IMR-90 (cell line): Measurements from ENCODE around the gene VPREB3. TPM values are rescaled to one million over a fixed set of nuclear protein-coding genes. Genes with fewer than 3 reads are reported as not detected.
A peak's percentile ranks its signal among the peaks of the same experiment; 100 is the strongest.

Source experiments
- ATAC-seq: fragments of 200-7000 bp; cut with Tn5 transposase; 2 replicates; pipeline ENCODE4 v1.9.1; 2020; ENCODE audit warnings: low read depth, mild to moderate bottlenecking, moderate library complexity
- BruUV-seq: library from RNA; stranded (reverse); fragments of 400-500 nt; replicated peaks from 2 replicates; lab custom pipeline; 2021; lab: Mats Ljungman, UMichigan
- CTCF ChIA-PET: fragments of 300-600 bp; formaldehyde crosslinking; extraction: SDS; loops from one replicate; lab custom pipeline; 2021; ENCODE audit warnings: antibody characterized with exemption; lab: Yijun Ruan, JAX
- POLR2A ChIA-PET: fragments of 300-600 bp; sonication (Branson Sonifier 250); formaldehyde crosslinking; loops from one replicate; lab custom pipeline; 2022; ENCODE audit warnings: antibody characterized with exemption; ENCODE audit not compliant: unreplicated experiment; lab: Charles Lee
- DNase-seq: peaks from one replicate; pipeline ENCODE4 v3.0.0; 2013
- H2AFZ ChIP-seq: replicated peaks from 2 replicates; pipeline ENCODE3; 2013; ENCODE audit warnings: low read length, mild to moderate bottlenecking; ENCODE audit not compliant: poor library complexity
- H2AK5ac ChIP-seq: 2 replicates; pipeline ENCODE4 v1.6.1; 2013; ENCODE audit warnings: low read depth, low read length, inconsistent platforms
- H2AK9ac ChIP-seq: replicated peaks from 2 replicates; pipeline ENCODE3; 2013; ENCODE audit warnings: mild to moderate bottlenecking, low read depth, low read length, moderate library complexity; ENCODE audit not compliant: poor library complexity
- H2BK120ac ChIP-seq: 2 replicates; pipeline ENCODE4 v1.6.1; 2013; ENCODE audit warnings: low read depth, low read length, inconsistent platforms
- H2BK15ac ChIP-seq: 3 replicates; pipeline ENCODE4 v1.6.1; 2013; ENCODE audit warnings: low read depth, low read length, inconsistent platforms
- H2BK20ac ChIP-seq: 2 replicates; pipeline ENCODE4 v1.6.1; 2013; ENCODE audit warnings: low read depth, mild to moderate bottlenecking, inconsistent platforms, low read length, moderate library complexity
- H2BK5ac ChIP-seq: 2 replicates; pipeline ENCODE4 v1.6.1; 2013; ENCODE audit warnings: mild to moderate bottlenecking, low read depth, low read length, inconsistent platforms; ENCODE audit not compliant: poor library complexity, severe bottlenecking
- H3K14ac ChIP-seq: replicated peaks from 2 replicates; pipeline ENCODE4 v1.6.1; 2013; ENCODE audit warnings: low read depth, low read length, inconsistent platforms
- H3K18ac ChIP-seq: 2 replicates; pipeline ENCODE4 v1.6.1; 2013; ENCODE audit warnings: low read depth, low read length, control low read depth
- H3K23ac ChIP-seq: 2 replicates; pipeline ENCODE4 v1.6.1; 2013; ENCODE audit warnings: low read depth, low read length, inconsistent platforms
- H3K27ac ChIP-seq: 2 replicates; pipeline ENCODE4 v1.5.1; 2013; ENCODE audit warnings: mild to moderate bottlenecking, control low read depth, low read length; ENCODE audit not compliant: insufficient read depth
- H3K27me3 ChIP-seq: 2 replicates; pipeline ENCODE4 v1.6.1; 2013; ENCODE audit warnings: low read length; ENCODE audit not compliant: control insufficient read depth, insufficient read depth
- H3K36me3 ChIP-seq: 2 replicates; pipeline ENCODE4 v1.6.1; 2013; ENCODE audit warnings: low read length, mixed read lengths; ENCODE audit not compliant: control insufficient read depth, insufficient read depth
- H3K4ac ChIP-seq: 2 replicates; pipeline ENCODE4 v1.6.1; 2013; ENCODE audit warnings: low read depth, low read length, inconsistent platforms
- H3K4me1 ChIP-seq: 2 replicates; pipeline ENCODE4 v1.6.1; 2013; ENCODE audit warnings: low read length, mixed read lengths; ENCODE audit not compliant: control insufficient read depth, insufficient read depth
- H3K4me2 ChIP-seq: 2 replicates; pipeline ENCODE4 v1.6.1; 2013; ENCODE audit warnings: low read depth, mild to moderate bottlenecking, control low read depth, low read length, moderate library complexity
- H3K4me3 ChIP-seq: 2 replicates; pipeline ENCODE4 v1.5.1; 2013; ENCODE audit warnings: low read depth, mild to moderate bottlenecking, control low read depth, low read length, moderate library complexity; ENCODE audit not compliant: insufficient read depth
- H3K56ac ChIP-seq: 2 replicates; pipeline ENCODE4 v1.6.1; 2013; ENCODE audit warnings: low read length, inconsistent platforms; ENCODE audit not compliant: insufficient read depth; ENCODE audit errors: extremely low read depth
- H3K79me1 ChIP-seq, 2 experiments: 2 replicates each; pipeline ENCODE4 v1.6.1; 2013; ENCODE audit warnings: low read length in 2 of 2, inconsistent platforms in 1 of 2, low read depth in 1 of 2
- H3K9ac ChIP-seq: 2 replicates; pipeline ENCODE4 v1.6.1; 2013; ENCODE audit warnings: low read depth, low read length, control low read depth
- H3K9me1 ChIP-seq: 2 replicates; pipeline ENCODE4 v1.6.1; 2013; ENCODE audit warnings: low read length, inconsistent platforms; ENCODE audit not compliant: insufficient read depth
- H3K9me3 ChIP-seq: 2 replicates; pipeline ENCODE4 v1.6.1; 2013; ENCODE audit warnings: low read length; ENCODE audit not compliant: control insufficient read depth, insufficient read depth
- H4K20me1 ChIP-seq: 2 replicates; pipeline ENCODE4 v1.6.1; 2013; ENCODE audit warnings: low read length, inconsistent platforms; ENCODE audit not compliant: insufficient read depth
- H4K5ac ChIP-seq: 2 replicates; pipeline ENCODE4 v1.6.1; 2013; ENCODE audit warnings: mild to moderate bottlenecking, low read depth, low read length, control low read depth
- H4K8ac ChIP-seq, 2 experiments: 2 replicates each; pipeline ENCODE4 v1.6.1; 2013; ENCODE audit warnings: low read depth in 2 of 2, low read length in 2 of 2, control low read depth in 1 of 2, inconsistent platforms in 1 of 2
- H4K91ac ChIP-seq: 2 replicates; pipeline ENCODE4 v1.6.1; 2013; ENCODE audit warnings: low read depth, low read length, inconsistent platforms; ENCODE audit not compliant: insufficient read depth
- RAD21 ChIP-seq: IDR thresholded peaks from 2 replicates; pipeline ENCODE4 v1.6.1; 2012; ENCODE audit warnings: low read length, improper control_type of control experiment
- RFX5 ChIP-seq: IDR thresholded peaks from 2 replicates; pipeline ENCODE4 v1.8.0; 2012; ENCODE audit warnings: low read depth, mild to moderate bottlenecking, low read length, moderate library complexity
- USF2 ChIP-seq: fragments of 150-350 bp; IDR thresholded peaks from 2 replicates; pipeline ENCODE4 v1.6.1; 2017; ENCODE audit warnings: mild to moderate bottlenecking, antibody characterized with exemption, low read length, low read depth
- WGBS, 2 experiments: methylation state at CpG; one replicate each; pipeline versions ENCODE4 v1.1.5 to v1.1.7; 2013; ENCODE audit warnings: missing lambda C conversion rate in 2 of 2; ENCODE audit not compliant: insufficient read length in 1 of 2; ENCODE audit errors: extremely low coverage in 2 of 2; 5-methylcytosine and 5-hydroxymethylcytosine counted together
- dilution Hi-C: fragments of 300-500 bp; cut with HindIII; formaldehyde crosslinking; loops from one replicate; pipeline ENCODE4 v1.14.3; 2018; ENCODE audit warnings: low sequenced_read_pairs; ENCODE audit not compliant: unreplicated experiment
- in situ Hi-C: fragments of 300-500 bp; cut with MboI; formaldehyde crosslinking; loops from 3 replicates; pipeline ENCODE4 v1.14.3; 2019; ENCODE audit warnings: low sequenced_read_pairs, inconsistent platforms, mixed read lengths
- intact Hi-C: fragments of 100-400 bp; cut with micrococcal nuclease; formaldehyde crosslinking; loops from 2 replicates; pipeline ENCODE4 v1.10.0; 2022
- polyA plus RNA-seq, 3 experiments: library from polyadenylated mRNA; depleted of rRNA; stranded (reverse); fragments of >200 nt; gene quantifications; 2 replicates each; pipeline ENCODE4 v1.2.3, GENCODE V29; 2012; ENCODE audit warnings: low replicate concordance in 1 of 3
- total RNA-seq: library from RNA; depleted of rRNA; stranded (reverse); fragments of >200 nt; gene quantifications from 2 replicates; pipeline ENCODE4 v1.2.3, GENCODE V29; 2012

VPREB3 gene
- total and polyA plus RNA-seq, 2 of the 4 experiments (the other 2 are of a cell fraction) = not detected

- Histone ChIP-seq H2AK9ac (peak overlapping the region; percentile 80), H3K4me2 (no peak overlapping the region), H3K9me3 (no peaks in the 10 kb centered on the region), H3K4me3 (no peak overlapping the region), H3K4me1 (peaks cover 17% of the 10 kb centered on the region), H3K14ac (peak overlapping the region; percentile 33; the same call in 1 of the 2 replicates), H3K9ac (peak overlapping the region; percentile 27; the same call in 1 of the 2 replicates), H3K27me3 (no peaks in the 10 kb centered on the region), H3K27ac (0 out of 2 replicates have a peak overlapping the region, but pooled peaks have one; percentile 14), H2BK15ac (peak overlapping the region; percentile 51; the same call in 1 of the 3 replicates), H3K4ac (peak overlapping the region; percentile 76), H2AK5ac (peak overlapping the region; percentile 69), H2AFZ (peak overlapping the region; percentile 90), H4K91ac (peak overlapping the region; percentile 74), H3K18ac (peak overlapping the region; percentile 79), H2BK120ac (peak overlapping the region; percentile 77), H3K79me1 (no peaks in the 10 kb centered on the region; a peak in 1 of 4 replicates), H3K56ac (no peak overlapping the region), H4K5ac (peak overlapping the region; percentile 64; the same call in 1 of the 2 replicates), H4K20me1 (no peaks in the 10 kb centered on the region), H4K8ac (peak overlapping the region in 1 of 2 experiments; percentile 91; a peak in 2 of 4 replicates), H2BK20ac (peak overlapping the region; percentile 59), H3K23ac (0 out of 2 replicates have a peak overlapping the region, but pooled peaks have one; percentile 8), H3K36me3 (no peaks in the 10 kb centered on the region), H3K9me1 (peaks cover 11% of the 10 kb centered on the region), H2BK5ac (peak overlapping the region; percentile 25)
- ATAC-seq (no peak), DNase-seq (no peak)
- TF ChIP-seq RAD21 = no peak
- no peak for TF ChIP-seq USF2
- no peak for TF ChIP-seq RFX5
- intact Hi-C loops (no loop called here), in situ Hi-C loops (no loop called here), dilution Hi-C loops (no loop called here)
- 82% methylated on average over 9 of the region's 15 CpGs; no CpG with 5 or more reads in 1 of the 2 experiments for WGBS, 2 experiments
- POLR2A ChIA-PET = no interaction called here
- CTCF ChIA-PET = interaction anchor here (1.0 to 1.5 kb wide), 2 partner anchors 10 to 69 kb away, joined by 3 to 4 read pairs; no protein-coding TSS in a partner anchor
- BruUV-seq = no TSS peak
Observed at GRCh38 chr22:23781065-23781464, 26.8 kb upstream of the VPREB3 start.
